ENCODE measurements around the gene MLC1.

Gene MLC1

GRCh38 chr22:50084080-50084477 is 1.1 kb downstream of the MLC1 start:
- TF ChIP-seq GLIS3 (CRISPR knock-in tag; IDR thresholded peaks at IDR 0.05) = no peak
- TF ChIP-seq TSHZ2 (CRISPR knock-in tag; IDR thresholded peaks at IDR 0.05) = no peak
- ATAC-seq = no peak

- ATAC-seq = no peak
- TF ChIP-seq ZFP3 (CRISPR knock-in tag; IDR thresholded peaks at IDR 0.05) (no peak), TOX (CRISPR knock-in tag; IDR thresholded peaks at IDR 0.05; ENCODE audit: borderline replicate concordance) (no peak), ZNF8 (CRISPR knock-in tag; IDR thresholded peaks at IDR 0.05) (no peak), OSR1 (CRISPR knock-in tag; IDR thresholded peaks at IDR 0.05) (no peak), PATZ1 (CRISPR knock-in tag; IDR thresholded peaks at IDR 0.05; ENCODE audit: borderline replicate concordance) (no peak), BACH2 (CRISPR knock-in tag; IDR thresholded peaks at IDR 0.05; ENCODE audit: borderline replicate concordance) (no peak), TCF4 (CRISPR knock-in tag; IDR thresholded peaks at IDR 0.05; ENCODE audit: borderline replicate concordance) (no peak), CREB5 (CRISPR knock-in tag; IDR thresholded peaks at IDR 0.05; ENCODE audit: low read depth) (no peak), ZNF565 (CRISPR knock-in tag; conservative IDR thresholded peaks at IDR 0.05; ENCODE audit: low read depth) (no peak), RARB (CRISPR knock-in tag; IDR thresholded peaks at IDR 0.05) (no peak), SNAI2 (CRISPR knock-in tag; IDR thresholded peaks at IDR 0.05) (no peak)
Measured at GRCh38 chr22:50083462-50084079, 1.7 kb downstream of the MLC1 start.

GRCh38 chr22:50082961-50083461 is 2.2 kb downstream of the MLC1 start:
- ATAC-seq = no peak
- TF ChIP-seq OSR1 (CRISPR knock-in tag; IDR thresholded peaks at IDR 0.05) = no peak
- no peak for TF ChIP-seq TSHZ2 (CRISPR knock-in tag; IDR thresholded peaks at IDR 0.05)
- no peak for TF ChIP-seq ARNTL (CRISPR knock-in tag; IDR thresholded peaks at IDR 0.05; ENCODE audit: borderline replicate concordance, low read depth)
- no peak for TF ChIP-seq GLIS3 (CRISPR knock-in tag; IDR thresholded peaks at IDR 0.05)
- no peak for TF ChIP-seq PATZ1 (CRISPR knock-in tag; IDR thresholded peaks at IDR 0.05; ENCODE audit: borderline replicate concordance)
- no peak for TF ChIP-seq ZNF8 (CRISPR knock-in tag; IDR thresholded peaks at IDR 0.05)
- no peak for TF ChIP-seq ESRRG (CRISPR knock-in tag; IDR thresholded peaks at IDR 0.05)
- no peak for TF ChIP-seq RARB (CRISPR knock-in tag; IDR thresholded peaks at IDR 0.05)
- TF ChIP-seq TCF4 (CRISPR knock-in tag; IDR thresholded peaks at IDR 0.05; ENCODE audit: borderline replicate concordance) = no peak
- TF ChIP-seq POU6F1 (CRISPR knock-in tag; IDR thresholded peaks at IDR 0.05; ENCODE audit: borderline replicate concordance, low read depth) = no peak
- no peak for TF ChIP-seq ISL1 (CRISPR knock-in tag; IDR thresholded peaks at IDR 0.05)
- no peak for TF ChIP-seq ZNF565 (CRISPR knock-in tag; conservative IDR thresholded peaks at IDR 0.05; ENCODE audit: low read depth)
- TF ChIP-seq CREB5 (CRISPR knock-in tag; IDR thresholded peaks at IDR 0.05; ENCODE audit: low read depth) = no peak
- no peak for TF ChIP-seq BACH2 (CRISPR knock-in tag; IDR thresholded peaks at IDR 0.05; ENCODE audit: borderline replicate concordance)
- TF ChIP-seq ZFP3 (CRISPR knock-in tag; IDR thresholded peaks at IDR 0.05) = no peak
- no peak for TF ChIP-seq ZC3H10 (CRISPR knock-in tag; IDR thresholded peaks at IDR 0.05)
- TF ChIP-seq ZNF70 (CRISPR knock-in tag; IDR thresholded peaks at IDR 0.05) = no peak
- TF ChIP-seq CSRNP3 (CRISPR knock-in tag; IDR thresholded peaks at IDR 0.05) = no peak
- TF ChIP-seq CSDC2 (CRISPR knock-in tag; IDR thresholded peaks at IDR 0.05) = no peak

Data from SK-N-SH treated with all-trans-retinoic acid at 6 μM for 48 hours (cell line).